Fibroblast of lung (primary cell): Measurements from ENCODE around the gene EYS.

Experiments
- EZH2 ChIP-seq: IDR thresholded peaks from 2 replicates; pipeline ENCODE4 v1.5.1; 2012; ENCODE audit warnings: low read length, control low read depth, mild to moderate bottlenecking; ENCODE audit errors: missing control alignments
- TF ChIP-seq, protein P1 (sequence below), 2 donors: IDR thresholded peaks in 1 of 2; conservative IDR thresholded peaks in 1 of 2; 1 replicate in 1 of 2; 2 replicates in 1 of 2; pipeline ENCODE4 v1.5.1; 2011 to 2012; ENCODE audit warnings: low read length in 2 of 2, control low read depth in 1 of 2, inconsistent platforms in 1 of 2, low read depth in 1 of 2, mild to moderate bottlenecking in 1 of 2

DNA sequence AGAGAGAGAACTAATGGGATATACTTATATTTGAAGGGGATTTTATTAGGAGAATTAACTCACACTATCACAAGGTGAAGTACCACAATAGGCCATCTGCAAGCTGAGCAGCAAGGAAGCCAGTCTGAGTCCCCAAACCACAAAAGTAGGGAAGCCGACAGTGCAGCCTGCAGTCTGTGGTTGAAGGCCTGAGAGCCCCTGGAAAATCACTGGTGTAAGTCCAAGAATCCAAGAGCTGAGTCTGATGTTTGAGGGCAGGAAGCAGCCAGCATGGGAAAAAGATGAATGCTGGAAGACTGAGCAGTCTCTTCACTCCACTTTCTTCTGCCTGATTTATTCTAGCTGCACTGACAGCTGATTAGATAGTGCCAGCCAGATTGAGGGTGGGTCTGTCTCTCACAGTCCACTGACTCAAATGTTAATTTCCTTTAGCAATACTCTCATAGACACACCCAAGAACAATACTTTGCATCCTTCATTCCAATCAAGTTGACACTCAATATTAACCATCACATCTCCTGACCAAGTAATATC lies 1247.5 kb downstream of the EYS start:
- TF ChIP-seq, protein P1, sequence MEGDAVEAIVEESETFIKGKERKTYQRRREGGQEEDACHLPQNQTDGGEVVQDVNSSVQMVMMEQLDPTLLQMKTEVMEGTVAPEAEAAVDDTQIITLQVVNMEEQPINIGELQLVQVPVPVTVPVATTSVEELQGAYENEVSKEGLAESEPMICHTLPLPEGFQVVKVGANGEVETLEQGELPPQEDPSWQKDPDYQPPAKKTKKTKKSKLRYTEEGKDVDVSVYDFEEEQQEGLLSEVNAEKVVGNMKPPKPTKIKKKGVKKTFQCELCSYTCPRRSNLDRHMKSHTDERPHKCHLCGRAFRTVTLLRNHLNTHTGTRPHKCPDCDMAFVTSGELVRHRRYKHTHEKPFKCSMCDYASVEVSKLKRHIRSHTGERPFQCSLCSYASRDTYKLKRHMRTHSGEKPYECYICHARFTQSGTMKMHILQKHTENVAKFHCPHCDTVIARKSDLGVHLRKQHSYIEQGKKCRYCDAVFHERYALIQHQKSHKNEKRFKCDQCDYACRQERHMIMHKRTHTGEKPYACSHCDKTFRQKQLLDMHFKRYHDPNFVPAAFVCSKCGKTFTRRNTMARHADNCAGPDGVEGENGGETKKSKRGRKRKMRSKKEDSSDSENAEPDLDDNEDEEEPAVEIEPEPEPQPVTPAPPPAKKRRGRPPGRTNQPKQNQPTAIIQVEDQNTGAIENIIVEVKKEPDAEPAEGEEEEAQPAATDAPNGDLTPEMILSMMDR (conservative IDR thresholded peaks at IDR 0.05 in 1 of 2, IDR thresholded peaks at IDR 0.05 in 1 of 2; ENCODE audit: low read depth in 1 of 2, low read length in 2 of 2): no peak
- TF ChIP-seq EZH2: no peak
